T47D (cell line): Measurements from ENCODE around the gene CNTNAP5.

ENCODE experiments used
- DNase-seq, 2 experiments: peaks; one replicate each; pipeline versions ENCODE4 v3.0.0 to v3.0.0-alpha.2; 2011 to 2012; ENCODE audit warnings: low read depth in 1 of 2, low spot score in 1 of 2
- JUND ChIP-seq: IDR thresholded peaks from 2 replicates; pipeline ENCODE4 v1.6.1; 2012; ENCODE audit warnings: low read depth
- in situ Hi-C: cut with HindIII; loops from 2 replicates; pipeline ENCODE4 v1.10.0; 2016; ENCODE audit warnings: low sequenced_read_pairs, low pct_unique_long_range_greater_than_20kb

The CNTNAP5 gene

GRCh38 chr2:124666976-124667375 is 641.9 kb downstream of the CNTNAP5 start:
- DNase-seq, result no peak
- in situ Hi-C loops, result no loop called here
- TF ChIP-seq JUND, result no peak

GRCh38 chr2:124668161-124668560 is 643.1 kb downstream of the CNTNAP5 start:
- in situ Hi-C loops, result no loop called here
- no peak for DNase-seq
- TF ChIP-seq JUND, result no peak

GRCh38 chr2:124670187-124670586 is 645.1 kb downstream of the CNTNAP5 start:
- in situ Hi-C loops, result no loop called here
- no peak for TF ChIP-seq JUND
- no peak for DNase-seq

- no peak for TF ChIP-seq JUND
- in situ Hi-C loops, result no loop called here
- no peak for DNase-seq
Measured at GRCh38 chr2:124678043-124678442, 653.0 kb downstream of the CNTNAP5 start.

GRCh38 chr2:124683536-124684428 is 658.7 kb downstream of the CNTNAP5 start:
- no peak for DNase-seq
- in situ Hi-C loops, result no loop called here
- TF ChIP-seq JUND, result no peak

GRCh38 chr2:124689348-124689747 is 664.3 kb downstream of the CNTNAP5 start:
- TF ChIP-seq JUND, result no peak
- in situ Hi-C loops, result no loop called here
- DNase-seq, result no peak

- in situ Hi-C loops, result no loop called here
- no peak for DNase-seq
- no peak for TF ChIP-seq JUND
Measured at GRCh38 chr2:124692216-124692615, 667.1 kb downstream of the CNTNAP5 start.

GRCh38 chr2:124692707-124693106 is 667.6 kb downstream of the CNTNAP5 start:
- no peak for DNase-seq
- in situ Hi-C loops, result no loop called here
- TF ChIP-seq JUND, result no peak

- no peak for DNase-seq
- no peak for TF ChIP-seq JUND
- in situ Hi-C loops, result no loop called here
Measured at GRCh38 chr2:124693156-124693555, 668.1 kb downstream of the CNTNAP5 start.

- in situ Hi-C loops, result no loop called here
- DNase-seq, result no peak
- TF ChIP-seq JUND, result no peak
Measured at GRCh38 chr2:124698979-124699565, 674.0 kb downstream of the CNTNAP5 start.

GRCh38 chr2:124702777-124703176 is 677.7 kb downstream of the CNTNAP5 start:
- no peak for TF ChIP-seq JUND
- no peak for DNase-seq
- in situ Hi-C loops, result no loop called here

- in situ Hi-C loops, result no loop called here
- no peak for DNase-seq
- TF ChIP-seq JUND, result no peak
Measured at GRCh38 chr2:124704071-124704925, 679.2 kb downstream of the CNTNAP5 start.

GRCh38 chr2:124708661-124709060 is 683.6 kb downstream of the CNTNAP5 start:
- no peak for DNase-seq
- TF ChIP-seq JUND, result no peak

More at GRCh38 chr2:124708661-124709060, 683.6 kb downstream of the CNTNAP5 start:
- in situ Hi-C loops, result no loop called here
